RWPE2 (cell line): Measurements from ENCODE around the gene DLGAP4.
A peak's percentile ranks its signal among the peaks of the same experiment; 100 is the strongest.

Source experiments
- ATAC-seq: fragments of 200-7000 bp; cut with Tn5 transposase; 3 replicates; pipeline ENCODE4 v1.9.1; 2021; ENCODE audit warnings: low read depth
- DNase-seq: peaks from one replicate; pipeline ENCODE4 v3.0.0-alpha.2; 2020; ENCODE audit warnings: low spot score
- H3K27ac ChIP-seq: fragments of 450-650 bp; 2 replicates; pipeline ENCODE4 v1.5.1; 2017; ENCODE audit warnings: mild to moderate bottlenecking; ENCODE audit not compliant: poor library complexity, severe bottlenecking
- H3K27me3 ChIP-seq: fragments of 250-450 bp; sonication (Bioruptor Pico); 2 replicates; pipeline ENCODE4 v1.5.1; 2021; ENCODE audit warnings: mild to moderate bottlenecking, moderate library complexity; ENCODE audit not compliant: insufficient read depth, poor library complexity, severe bottlenecking
- H3K36me3 ChIP-seq: fragments of 250-450 bp; sonication (Bioruptor Pico); 2 replicates; pipeline ENCODE4 v1.5.1; 2020; ENCODE audit warnings: low read depth, mild to moderate bottlenecking, moderate library complexity
- H3K4me1 ChIP-seq: fragments of 250-450 bp; sonication (Bioruptor Pico); 2 replicates; pipeline ENCODE4 v1.5.1; 2021; ENCODE audit warnings: mild to moderate bottlenecking, moderate library complexity; ENCODE audit not compliant: insufficient read depth, poor library complexity, severe bottlenecking
- H3K4me3 ChIP-seq: fragments of 250-450 bp; sonication (Bioruptor Pico); 2 replicates; pipeline ENCODE4 v1.5.1; 2021; ENCODE audit warnings: mild to moderate bottlenecking, moderate library complexity; ENCODE audit not compliant: severe bottlenecking
- H3K9me3 ChIP-seq: fragments of 250-450 bp; sonication (Bioruptor Pico); 2 replicates; pipeline ENCODE4 v1.5.1; 2021; ENCODE audit warnings: mild to moderate bottlenecking, moderate library complexity; ENCODE audit not compliant: severe bottlenecking
- TF ChIP-seq, protein P1 (sequence below): fragments of 450-650 bp; IDR thresholded peaks from one replicate; pipeline ENCODE4 v1.5.1; 2017; ENCODE audit warnings: mild to moderate bottlenecking, moderate library complexity; ENCODE audit not compliant: poor library complexity, severe bottlenecking

Gene DLGAP4

DNA sequence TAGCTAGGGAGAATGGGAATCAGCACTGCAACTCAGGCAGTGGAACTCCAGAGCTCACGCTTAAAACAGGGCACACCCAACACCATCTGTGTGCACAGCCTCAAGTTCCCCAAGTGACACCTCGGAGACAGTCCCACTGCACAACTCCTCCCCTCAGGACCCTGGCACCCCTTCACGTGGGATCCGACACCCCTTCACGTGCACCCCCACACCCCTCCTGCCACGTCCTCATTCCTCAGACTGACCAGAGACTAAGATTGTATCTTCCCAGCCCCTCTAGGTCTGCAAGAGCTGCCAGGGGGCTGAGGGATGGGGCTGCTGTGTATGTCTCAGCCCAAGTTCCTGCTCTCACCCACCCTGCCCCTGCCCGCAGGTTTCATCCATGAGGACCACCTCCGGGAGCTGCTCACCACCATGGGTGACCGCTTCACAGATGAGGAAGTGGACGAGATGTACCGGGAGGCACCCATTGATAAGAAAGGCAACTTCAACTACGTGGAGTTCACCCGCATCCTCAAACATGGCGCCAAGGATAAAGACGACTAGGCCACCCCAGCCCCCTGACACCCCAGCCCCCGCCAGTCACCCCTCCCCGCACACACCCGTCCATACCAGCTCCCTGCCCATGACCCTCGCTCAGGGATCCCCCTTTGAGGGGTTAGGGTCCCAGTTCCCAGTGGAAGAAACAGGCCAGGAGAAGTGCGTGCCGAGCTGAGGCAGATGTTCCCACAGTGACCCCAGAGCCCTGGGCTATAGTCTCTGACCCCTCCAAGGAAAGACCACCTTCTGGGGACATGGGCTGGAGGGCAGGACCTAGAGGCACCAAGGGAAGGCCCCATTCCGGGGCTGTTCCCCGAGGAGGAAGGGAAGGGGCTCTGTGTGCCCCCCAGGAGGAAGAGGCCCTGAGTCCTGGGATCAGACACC, 242.8 kb downstream of the DLGAP4 start:
- TF ChIP-seq, protein P1, sequence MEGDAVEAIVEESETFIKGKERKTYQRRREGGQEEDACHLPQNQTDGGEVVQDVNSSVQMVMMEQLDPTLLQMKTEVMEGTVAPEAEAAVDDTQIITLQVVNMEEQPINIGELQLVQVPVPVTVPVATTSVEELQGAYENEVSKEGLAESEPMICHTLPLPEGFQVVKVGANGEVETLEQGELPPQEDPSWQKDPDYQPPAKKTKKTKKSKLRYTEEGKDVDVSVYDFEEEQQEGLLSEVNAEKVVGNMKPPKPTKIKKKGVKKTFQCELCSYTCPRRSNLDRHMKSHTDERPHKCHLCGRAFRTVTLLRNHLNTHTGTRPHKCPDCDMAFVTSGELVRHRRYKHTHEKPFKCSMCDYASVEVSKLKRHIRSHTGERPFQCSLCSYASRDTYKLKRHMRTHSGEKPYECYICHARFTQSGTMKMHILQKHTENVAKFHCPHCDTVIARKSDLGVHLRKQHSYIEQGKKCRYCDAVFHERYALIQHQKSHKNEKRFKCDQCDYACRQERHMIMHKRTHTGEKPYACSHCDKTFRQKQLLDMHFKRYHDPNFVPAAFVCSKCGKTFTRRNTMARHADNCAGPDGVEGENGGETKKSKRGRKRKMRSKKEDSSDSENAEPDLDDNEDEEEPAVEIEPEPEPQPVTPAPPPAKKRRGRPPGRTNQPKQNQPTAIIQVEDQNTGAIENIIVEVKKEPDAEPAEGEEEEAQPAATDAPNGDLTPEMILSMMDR, result no peak
- no peak for DNase-seq

DNA sequence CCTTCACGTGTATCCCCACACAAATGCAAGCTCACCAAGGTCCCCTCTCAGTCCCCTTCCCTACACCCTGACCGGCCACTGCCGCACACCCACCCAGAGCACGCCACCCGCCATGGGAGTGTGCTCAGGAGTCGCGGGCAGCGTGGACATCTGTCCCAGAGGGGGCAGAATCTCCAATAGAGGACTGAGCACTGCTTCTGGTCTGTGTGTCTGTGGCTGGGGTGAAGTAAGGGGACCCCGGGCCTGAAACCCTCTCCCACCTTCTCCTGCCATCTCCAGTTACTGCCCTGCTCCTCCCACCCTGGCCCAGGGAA, 243.4 kb downstream of the DLGAP4 start:
- DNase-seq, result no peak
- Histone ChIP-seq H3K4me3 (no peak overlapping the region), H3K27ac (no peak overlapping the region), H3K4me1 (no peaks in the 10 kb centered on the region), H3K9me3 (no peaks in the 10 kb centered on the region), H3K36me3 (peaks cover 9% of the 10 kb centered on the region), H3K27me3 (no peaks in the 10 kb centered on the region)
- ATAC-seq, result peak; percentile 3; the same call in 1 of the 3 replicates
- TF ChIP-seq, protein P1, result no peak

More for the DNA sequence above, 242.8 kb downstream of the DLGAP4 start:
- H3K4me1 ChIP-seq, result no peaks in the 10 kb centered on the region
- H3K9me3 ChIP-seq, result no peaks in the 10 kb centered on the region
- H3K36me3 ChIP-seq, result peaks cover 9% of the 10 kb centered on the region
- H3K27ac ChIP-seq, result no peak overlapping the region
- H3K4me3 ChIP-seq, result no peak overlapping the region
- H3K27me3 ChIP-seq, result no peaks in the 10 kb centered on the region
- ATAC-seq, result peak; percentile 2; the same call in 1 of the 3 replicates

DNA sequence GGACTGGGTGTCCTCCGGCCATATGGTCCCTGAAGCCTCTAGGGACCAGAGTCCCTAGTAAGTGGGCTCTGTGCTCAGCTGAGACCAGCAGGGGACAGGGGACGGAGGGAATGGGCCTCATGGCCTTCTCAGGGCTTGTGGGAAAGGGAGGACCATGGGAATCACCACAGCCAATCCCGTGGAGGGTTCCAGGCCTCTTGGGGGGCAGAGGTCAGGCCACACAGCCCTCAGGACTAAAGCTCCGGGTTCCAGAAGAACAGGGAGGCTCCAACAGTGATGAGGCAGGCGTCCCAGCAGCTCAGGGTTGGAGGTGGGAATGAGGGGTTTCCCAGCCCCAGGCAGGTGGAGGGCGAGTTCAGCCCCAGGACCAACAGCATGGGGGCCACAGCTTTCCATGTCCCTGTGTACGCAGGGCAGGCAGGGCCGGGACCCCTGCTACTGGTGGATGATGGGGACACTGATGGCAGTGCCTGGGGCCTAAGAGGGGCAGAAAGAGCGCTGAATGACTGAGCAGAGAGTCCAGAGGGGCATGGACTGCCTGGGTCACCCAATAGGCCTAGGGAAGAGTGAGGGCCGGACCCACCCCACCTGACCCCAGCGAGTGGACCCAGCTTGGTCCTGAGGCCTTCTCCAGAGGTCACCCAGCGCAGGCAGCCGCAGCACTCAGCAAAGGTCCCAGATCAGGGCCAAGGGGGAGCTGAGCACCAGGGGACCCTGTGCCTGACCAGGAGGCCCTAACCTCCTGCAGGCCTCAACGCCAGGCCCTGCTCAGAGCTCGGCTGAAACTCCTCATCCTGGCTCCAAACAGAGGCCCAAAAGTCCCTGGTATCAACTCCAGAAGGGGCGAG, 244.0 kb downstream of the DLGAP4 start:
- ATAC-seq (peak; percentile 5), DNase-seq (no peak)
- no peak overlapping the region for H3K27ac ChIP-seq
- peaks cover 9% of the 10 kb centered on the region for H3K36me3 ChIP-seq
- TF ChIP-seq, protein P1, result no peak
- no peaks in the 10 kb centered on the region for H3K9me3 ChIP-seq
- H3K4me3 ChIP-seq, result no peak overlapping the region
- H3K27me3 ChIP-seq, result no peaks in the 10 kb centered on the region
- H3K4me1 ChIP-seq, result no peaks in the 10 kb centered on the region

DNA sequence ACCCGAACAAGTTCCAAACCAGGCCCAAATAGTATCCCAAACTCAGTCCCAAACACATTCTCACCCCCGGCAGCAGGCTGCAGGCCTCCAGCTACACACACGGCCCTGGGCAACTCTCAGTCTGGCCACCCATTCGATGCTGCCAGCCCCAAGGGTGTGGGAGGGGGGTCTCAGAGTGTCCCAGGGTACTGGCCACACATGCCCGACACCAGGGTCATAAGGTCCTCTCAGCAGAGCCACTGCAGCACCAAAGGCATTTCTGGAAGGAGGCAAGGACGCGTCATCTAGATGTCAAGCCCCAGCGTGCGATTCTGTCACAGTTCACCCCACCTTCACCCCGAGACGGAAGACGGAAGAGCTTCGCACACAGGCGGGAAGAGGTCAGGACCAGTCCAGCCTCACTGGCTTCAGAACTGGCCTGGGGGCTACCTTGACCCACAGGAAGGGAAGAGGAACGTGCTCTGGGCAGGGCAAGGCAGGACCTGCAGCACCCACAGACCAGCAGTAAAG, 244.7 kb downstream of the DLGAP4 start:
- peak; percentile 8; the same call in 2 of the 3 replicates for ATAC-seq
- no peak overlapping the region for H3K4me3 ChIP-seq
- TF ChIP-seq, protein P1, result no peak
- H3K27me3 ChIP-seq, result no peaks in the 10 kb centered on the region
- H3K27ac ChIP-seq, result no peak overlapping the region
- H3K36me3 ChIP-seq, result peaks cover 9% of the 10 kb centered on the region
- DNase-seq, result no peak
- no peaks in the 10 kb centered on the region for H3K9me3 ChIP-seq
- no peaks in the 10 kb centered on the region for H3K4me1 ChIP-seq
